Kidney epithelial cell (primary cell): Measurements from ENCODE around the gene NUAK1. TPM values are rescaled to one million over a fixed set of nuclear protein-coding genes. Genes with fewer than 3 reads are reported as not detected.

Experiments used
- DNase-seq: peaks from one replicate; pipeline ENCODE4 v3.0.0-alpha.2; 2010; ENCODE audit warnings: low read depth
- H3K27me3 ChIP-seq: 2 replicates; pipeline ENCODE4 v1.6.0; 2011; ENCODE audit warnings: low read length; ENCODE audit not compliant: control insufficient read depth, insufficient read depth
- H3K36me3 ChIP-seq: 2 replicates; pipeline ENCODE4 v1.5.1; 2011; ENCODE audit warnings: low read length; ENCODE audit not compliant: control insufficient read depth, insufficient read depth
- H3K4me3 ChIP-seq: 2 replicates; pipeline ENCODE4 v1.5.1; 2011; ENCODE audit warnings: low read depth, mild to moderate bottlenecking, control low read depth, low read length
- CTCF ChIP-seq: IDR thresholded peaks from 2 replicates; pipeline ENCODE4 v1.5.1; 2011; ENCODE audit warnings: mild to moderate bottlenecking, moderate library complexity, low read length, control low read depth, inconsistent platforms; ENCODE audit not compliant: insufficient read depth, poor library complexity, severe bottlenecking
- total RNA-seq: library from RNA; depleted of rRNA; stranded (reverse); fragments of >200 nt; gene quantifications from 2 replicates; pipeline ENCODE4 v1.2.3, GENCODE V29; 2015

The NUAK1 gene
- total RNA-seq, 1 donor from 2014 or later: 38.2 TPM

GRCh38 chr12:106079148-106079738 lies 59.5 kb downstream of the NUAK1 start:
- H3K36me3 ChIP-seq: no peaks in the 10 kb centered on the region
- no peak overlapping the region for H3K4me3 ChIP-seq
- no peaks in the 10 kb centered on the region for H3K27me3 ChIP-seq
- no peak for DNase-seq
- no peak for TF ChIP-seq CTCF

- peak; percentile 83 for DNase-seq
- TF ChIP-seq CTCF: no peak
- no peaks in the 10 kb centered on the region for H3K36me3 ChIP-seq
- H3K4me3 ChIP-seq: no peak overlapping the region
- no peaks in the 10 kb centered on the region for H3K27me3 ChIP-seq
These were observed 60.3 kb downstream of the NUAK1 start for GRCh38 chr12:106078358-106079010.

DNA sequence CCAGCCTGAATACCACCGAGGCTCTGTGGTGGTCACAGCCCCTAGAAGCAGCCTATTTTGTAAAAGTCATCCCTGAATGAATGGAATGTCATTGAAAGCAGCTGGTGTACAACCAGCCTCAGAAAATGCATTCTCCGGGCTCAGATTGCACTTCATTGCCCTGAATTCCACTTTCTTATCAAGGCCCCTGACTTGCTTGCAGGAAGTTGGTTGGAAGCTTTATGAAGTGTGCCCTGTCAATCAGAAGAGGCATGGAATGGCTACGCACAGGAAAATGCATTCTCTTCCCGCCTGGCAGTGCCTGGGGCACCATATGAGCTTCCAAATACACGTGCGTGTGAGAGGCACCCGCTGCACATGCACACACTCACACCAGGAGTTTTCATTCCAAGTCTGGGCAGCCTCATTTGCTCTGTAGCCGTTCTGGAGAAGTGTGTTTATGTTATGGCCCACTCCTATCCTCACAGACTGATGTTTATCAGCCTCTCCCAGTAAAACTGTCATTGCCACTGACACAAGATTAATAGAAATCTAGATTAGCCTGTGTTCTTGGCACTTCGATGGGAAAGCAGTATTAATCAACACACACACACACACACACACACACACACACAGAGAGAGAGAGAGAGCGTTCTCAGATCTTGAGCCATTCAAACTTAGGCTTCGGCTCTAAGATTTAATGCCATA lies 63.9 kb downstream of the NUAK1 start:
- TF ChIP-seq CTCF: no peak
- Histone ChIP-seq H3K27me3 (no peaks in the 10 kb centered on the region), H3K4me3 (no peak overlapping the region), H3K36me3 (no peaks in the 10 kb centered on the region)
- peak; percentile 77 for DNase-seq

DNA sequence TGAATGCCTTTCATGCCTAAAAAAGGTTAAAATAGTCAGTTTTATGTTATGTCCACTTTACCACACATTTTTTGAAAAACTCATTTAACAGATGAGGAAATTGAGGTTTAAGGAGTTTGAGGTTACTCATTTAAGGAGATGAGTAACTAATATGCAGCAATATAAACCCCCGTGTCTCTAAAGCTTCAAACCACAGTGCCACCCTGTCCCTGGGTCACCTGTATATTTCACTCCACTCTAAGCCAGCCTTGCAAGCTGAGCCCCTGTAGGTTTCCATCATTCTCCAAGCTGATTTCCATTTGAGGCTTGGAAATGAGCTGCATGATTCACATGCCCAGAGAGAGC lies 64.4 kb downstream of the NUAK1 start:
- no peaks in the 10 kb centered on the region for H3K36me3 ChIP-seq
- DNase-seq: no peak
- TF ChIP-seq CTCF: no peak
- no peaks in the 10 kb centered on the region for H3K27me3 ChIP-seq
- no peak overlapping the region for H3K4me3 ChIP-seq

GRCh38 chr12:106073179-106073578 lies 65.6 kb downstream of the NUAK1 start:
- no peaks in the 10 kb centered on the region for H3K27me3 ChIP-seq
- DNase-seq: no peak
- no peaks in the 10 kb centered on the region for H3K36me3 ChIP-seq
- H3K4me3 ChIP-seq: no peak overlapping the region
- no peak for TF ChIP-seq CTCF
